Neuronal stem cell (in vitro differentiated cells): ENCODE results near the gene FGD2.
A peak's percentile ranks its signal among the peaks of the same experiment; 100 is the strongest.

Source experiments
- DNase-seq: peaks from one replicate; pipeline ENCODE4 v3.0.0-alpha.2; 2013; ENCODE audit warnings: low spot score
- H2AFZ ChIP-seq: one replicate; pipeline ENCODE4 v1.6.1; 2013; ENCODE audit warnings: mild to moderate bottlenecking, low read length, inconsistent platforms
- H2AK5ac ChIP-seq: 2 replicates; pipeline ENCODE4 v1.6.1; 2013; ENCODE audit warnings: low read depth, mild to moderate bottlenecking, inconsistent platforms, low read length, moderate library complexity, mixed read lengths
- H2BK120ac ChIP-seq: 2 replicates; pipeline ENCODE4 v1.6.1; 2013; ENCODE audit warnings: low read depth, mild to moderate bottlenecking, inconsistent platforms, low read length, moderate library complexity, mixed read lengths
- H2BK12ac ChIP-seq: one replicate; pipeline ENCODE4 v1.6.1; 2013; ENCODE audit warnings: low read length, inconsistent platforms
- H2BK15ac ChIP-seq: 2 replicates; pipeline ENCODE4 v1.6.1; 2013; ENCODE audit warnings: mild to moderate bottlenecking, low read length, inconsistent platforms, mixed read lengths
- H2BK5ac ChIP-seq: one replicate; pipeline ENCODE4 v1.6.1; 2013; ENCODE audit warnings: inconsistent platforms, mild to moderate bottlenecking, low read length, moderate library complexity
- H3K14ac ChIP-seq: one replicate; pipeline ENCODE4 v1.6.1; 2013; ENCODE audit warnings: low read length, inconsistent platforms
- H3K18ac ChIP-seq: 2 replicates; pipeline ENCODE4 v1.6.1; 2013; ENCODE audit warnings: low read length, inconsistent platforms
- H3K23ac ChIP-seq: 2 replicates; pipeline ENCODE4 v1.6.1; 2013; ENCODE audit warnings: low read depth, mild to moderate bottlenecking, mixed read lengths, low read length, inconsistent platforms; ENCODE audit not compliant: poor library complexity
- H3K27ac ChIP-seq: replicated peaks from 3 replicates; pipeline ENCODE4 v1.5.1; 2013; ENCODE audit warnings: low read length, inconsistent platforms
- H3K27me3 ChIP-seq, 3 experiments: 2 replicates each; pipeline ENCODE4 v1.6.1; 2013; ENCODE audit warnings: low read length in 3 of 3, mild to moderate bottlenecking in 2 of 3, inconsistent platforms in 1 of 3, low read depth in 1 of 3, mixed read lengths in 1 of 3, moderate library complexity in 1 of 3; ENCODE audit not compliant: control insufficient read depth in 3 of 3, insufficient read depth in 3 of 3
- H3K36me3 ChIP-seq, 2 donors: replicated peaks in 1 of 2; 2 replicates each; pipeline ENCODE4 v1.6.1; 2013; ENCODE audit warnings: low read length in 2 of 2; ENCODE audit not compliant: control insufficient read depth in 2 of 2, insufficient read depth in 2 of 2
- H3K4ac ChIP-seq: 2 replicates; pipeline ENCODE4 v1.6.1; 2013; ENCODE audit warnings: inconsistent platforms, mild to moderate bottlenecking, low read length, moderate library complexity
- H3K4me1 ChIP-seq, 2 donors: 1 replicate in 1 of 2; 2 replicates in 1 of 2; pipeline ENCODE4 v1.6.1; 2013; ENCODE audit warnings: low read length in 2 of 2, low read depth in 1 of 2; ENCODE audit not compliant: control insufficient read depth in 2 of 2, insufficient read depth in 1 of 2
- H3K4me2 ChIP-seq: one replicate; pipeline ENCODE4 v1.6.1; 2013; ENCODE audit warnings: mild to moderate bottlenecking, low read length, inconsistent platforms; ENCODE audit not compliant: insufficient read depth, poor library complexity, severe bottlenecking
- H3K4me3 ChIP-seq, 2 donors: 2 replicates each; pipeline ENCODE4 v1.5.1; 2013; ENCODE audit warnings: low read length in 2 of 2, mild to moderate bottlenecking in 2 of 2, inconsistent platforms in 1 of 2, moderate library complexity in 1 of 2
- H3K79me1 ChIP-seq: one replicate; pipeline ENCODE4 v1.6.1; 2013; ENCODE audit warnings: low read depth, mild to moderate bottlenecking, inconsistent platforms, low read length, moderate library complexity
- H3K9ac ChIP-seq: one replicate; pipeline ENCODE4 v1.6.1; 2013; ENCODE audit warnings: mild to moderate bottlenecking, low read depth, low read length, inconsistent platforms; ENCODE audit not compliant: poor library complexity
- H3K9me3 ChIP-seq, 2 donors: replicated peaks in 1 of 2; 2 replicates each; pipeline versions ENCODE3 to v1.6.1; 2013; ENCODE audit warnings: low read length in 2 of 2, mild to moderate bottlenecking in 2 of 2, inconsistent platforms in 1 of 2, low read depth in 1 of 2, mixed read lengths in 1 of 2, moderate library complexity in 1 of 2; ENCODE audit not compliant: control insufficient read depth in 2 of 2, insufficient read depth in 1 of 2
- H4K8ac ChIP-seq: one replicate; pipeline ENCODE4 v1.6.1; 2013; ENCODE audit warnings: low read depth, mild to moderate bottlenecking, inconsistent platforms, low read length, moderate library complexity
- H4K91ac ChIP-seq: one replicate; pipeline ENCODE4 v1.6.1; 2013; ENCODE audit warnings: low read length, low read depth, mild to moderate bottlenecking, inconsistent platforms; ENCODE audit not compliant: poor library complexity
- WGBS, 2 donors: extraction: QIAGEN DNeasy Blood & Tissue Kit; methylation state at CpG; one replicate each; pipeline ENCODE4 v1.1.7; 2013; ENCODE audit warnings: missing lambda C conversion rate in 2 of 2, mixed read lengths in 1 of 2; ENCODE audit not compliant: insufficient read length in 2 of 2, insufficient replicate concordance in 1 of 2; ENCODE audit errors: extremely low coverage in 2 of 2; 5-methylcytosine and 5-hydroxymethylcytosine counted together

FGD2 gene

GRCh38 chr6:37017606-37018197 is 12.2 kb downstream of the FGD2 start:
- peak overlapping the region; percentile 85 for H2AFZ ChIP-seq
- H2BK12ac ChIP-seq, result no peak overlapping the region
- H4K91ac ChIP-seq, result peak overlapping the region; percentile 89
- H2BK15ac ChIP-seq, result no peak overlapping the region
- WGBS, 2 donors, result no CpG with 5 or more reads among the region's 5 CpGs
- H2BK120ac ChIP-seq, result no peak overlapping the region
- no peak overlapping the region for H3K4ac ChIP-seq
- no peak for DNase-seq
- no peak overlapping the region for H3K18ac ChIP-seq
- peak overlapping the region in 1 of 2 donors; percentile 5 for H3K4me3 ChIP-seq
- no peak overlapping the region for H3K9ac ChIP-seq
- no peak overlapping the region for H4K8ac ChIP-seq
- no peak overlapping the region for H3K4me2 ChIP-seq
- H3K4me1 ChIP-seq, result peaks cover 8 to 18% of the 10 kb centered on the region in 2 donors
- H3K27me3 ChIP-seq, result peaks cover 0 to 4% (median 2%) of the 10 kb centered on the region in 3 experiments
- peak overlapping the region; percentile 17 for H2AK5ac ChIP-seq
- H3K14ac ChIP-seq, result no peak overlapping the region
- no peaks in the 10 kb centered on the region for H3K36me3 ChIP-seq
- H3K23ac ChIP-seq, result no peak overlapping the region
- H2BK5ac ChIP-seq, result no peak overlapping the region
- no peak overlapping the region for H3K27ac ChIP-seq
- no peaks in the 10 kb centered on the region for H3K79me1 ChIP-seq
- no peaks in the 10 kb centered on the region for H3K9me3 ChIP-seq

- Histone ChIP-seq H2BK12ac (no peak overlapping the region), H3K9ac (no peak overlapping the region), H3K23ac (no peak overlapping the region), H2BK5ac (no peak overlapping the region), H3K4me1 (peaks cover 8 to 18% of the 10 kb centered on the region in 2 donors), H2AFZ (peak overlapping the region; percentile 85), H3K79me1 (no peaks in the 10 kb centered on the region), H3K27ac (no peak overlapping the region), H4K91ac (no peak overlapping the region), H2BK15ac (no peak overlapping the region), H3K9me3 (no peaks in the 10 kb centered on the region), H3K4me2 (no peak overlapping the region), H3K18ac (no peak overlapping the region), H2AK5ac (no peak overlapping the region), H2BK120ac (no peak overlapping the region), H3K4me3 (peak overlapping the region in 1 of 2 donors; percentile 5), H3K14ac (no peak overlapping the region), H3K4ac (no peak overlapping the region), H4K8ac (no peak overlapping the region), H3K36me3 (no peaks in the 10 kb centered on the region), H3K27me3 (peaks cover 0 to 10% (median 2%) of the 10 kb centered on the region in 3 experiments)
- WGBS, 2 donors, result no CpG with 5 or more reads among the region's 8 CpGs
- DNase-seq, result peak; percentile 76
These were observed 13.0 kb downstream of the FGD2 start for GRCh38 chr6:37018198-37019064.

GRCh38 chr6:37019065-37019450 is 13.6 kb downstream of the FGD2 start:
- no peaks in the 10 kb centered on the region for H3K36me3 ChIP-seq
- no peak overlapping the region for H2BK120ac ChIP-seq
- no peak overlapping the region for H2BK5ac ChIP-seq
- DNase-seq, result no peak
- H4K91ac ChIP-seq, result no peak overlapping the region
- no peak overlapping the region for H3K14ac ChIP-seq
- no peak overlapping the region for H2AK5ac ChIP-seq
- peak overlapping the region; percentile 62 for H2AFZ ChIP-seq
- peaks cover 0 to 10% (median 2%) of the 10 kb centered on the region in 3 experiments for H3K27me3 ChIP-seq
- H3K27ac ChIP-seq, result no peak overlapping the region
- no peak overlapping the region for H3K9ac ChIP-seq
- H3K79me1 ChIP-seq, result no peaks in the 10 kb centered on the region
- H3K9me3 ChIP-seq, result no peaks in the 10 kb centered on the region
- H3K4ac ChIP-seq, result no peak overlapping the region
- no peak overlapping the region for H3K4me3 ChIP-seq
- no peak overlapping the region for H3K18ac ChIP-seq
- H3K4me1 ChIP-seq, result peaks cover 8 to 18% of the 10 kb centered on the region in 2 donors
- H3K4me2 ChIP-seq, result no peak overlapping the region
- no peak overlapping the region for H2BK12ac ChIP-seq
- no peak overlapping the region for H3K23ac ChIP-seq
- no peak overlapping the region for H2BK15ac ChIP-seq
- H4K8ac ChIP-seq, result no peak overlapping the region
- WGBS, 2 donors, result no CpG with 5 or more reads among the region's 2 CpGs

GRCh38 chr6:37020381-37020780 is 14.9 kb downstream of the FGD2 start:
- H2BK120ac ChIP-seq, result no peak overlapping the region
- no peak overlapping the region for H2AFZ ChIP-seq
- peak overlapping the region; percentile 14 for H3K23ac ChIP-seq
- H3K4ac ChIP-seq, result no peak overlapping the region
- no peak overlapping the region for H3K4me2 ChIP-seq
- H4K8ac ChIP-seq, result no peak overlapping the region
- H3K9me3 ChIP-seq, result no peaks in the 10 kb centered on the region
- H3K4me3 ChIP-seq, result no peak overlapping the region
- no peak overlapping the region for H3K9ac ChIP-seq
- no peak overlapping the region for H2AK5ac ChIP-seq
- DNase-seq, result no peak
- H3K18ac ChIP-seq, result no peak overlapping the region
- WGBS, 2 donors, result no CpG with 5 or more reads among the region's 12 CpGs
- no peak overlapping the region for H2BK5ac ChIP-seq
- no peaks in the 10 kb centered on the region for H3K79me1 ChIP-seq
- H2BK12ac ChIP-seq, result no peak overlapping the region
- no peak overlapping the region for H2BK15ac ChIP-seq
- H3K36me3 ChIP-seq, result no peaks in the 10 kb centered on the region
- H4K91ac ChIP-seq, result no peak overlapping the region
- H3K4me1 ChIP-seq, result peaks cover 8 to 18% of the 10 kb centered on the region in 2 donors
- H3K27ac ChIP-seq, result no peak overlapping the region
- H3K14ac ChIP-seq, result no peak overlapping the region
- H3K27me3 ChIP-seq, result peaks cover 0 to 9% (median 2%) of the 10 kb centered on the region in 3 experiments
